Suprapubic skin (tissue), 4 donors: ENCODE measurements around the gene COL26A1. TPM values are rescaled to one million over a fixed set of nuclear protein-coding genes. Genes with fewer than 3 reads are reported as not detected.

ENCODE experiments used
- DNase-seq, 2 donors: peaks; one replicate each; pipeline ENCODE4 v3.0.0-alpha.2; 2019; ENCODE audit warnings: low spot score in 2 of 2
- H3K27ac ChIP-seq: fragments of 200-600 bp; sonication (generic); one replicate; pipeline ENCODE4 v1.5.1; 2019
- H3K27me3 ChIP-seq: fragments of 200-600 bp; sonication (generic); one replicate; pipeline ENCODE4 v1.5.1; 2019
- H3K36me3 ChIP-seq: fragments of 200-600 bp; sonication (generic); one replicate; pipeline ENCODE4 v1.5.1; 2019
- H3K4me1 ChIP-seq: fragments of 200-600 bp; sonication (generic); one replicate; pipeline ENCODE4 v1.5.1; 2019
- H3K4me3 ChIP-seq: fragments of 200-600 bp; sonication (generic); one replicate; pipeline ENCODE4 v1.5.1; 2019; ENCODE audit warnings: mild to moderate bottlenecking
- H3K9me3 ChIP-seq: fragments of 200-600 bp; sonication (generic); one replicate; pipeline ENCODE4 v1.5.1; 2019
- CTCF ChIP-seq, 2 donors: fragments of 200-600 bp in 1 of 2; fragments of 450-650 bp in 1 of 2; sonication (generic) in 1 of 2; IDR thresholded peaks; one replicate each; pipeline ENCODE4 v1.5.1; 2016 to 2019; ENCODE audit warnings: antibody characterized with exemption in 2 of 2, mild to moderate bottlenecking in 1 of 2, moderate library complexity in 1 of 2
- EP300 ChIP-seq: sonication (generic); formaldehyde crosslinking; IDR thresholded peaks from one replicate; pipeline ENCODE4 v1.6.1; 2017; ENCODE audit warnings: antibody characterized with exemption
- POLR2A ChIP-seq, 2 donors: fragments of 450-650 bp; IDR thresholded peaks; one replicate each; pipeline ENCODE4 v1.6.1; 2017; ENCODE audit warnings: antibody characterized with exemption in 2 of 2, mild to moderate bottlenecking in 2 of 2, moderate library complexity in 2 of 2
- POLR2AphosphoS5 ChIP-seq, 3 donors: sonication (generic); formaldehyde crosslinking; IDR thresholded peaks; one replicate each; pipeline ENCODE4 v1.6.1; 2017; ENCODE audit warnings: antibody characterized with exemption in 3 of 3
- WGBS: methylation state at CpG from one replicate; pipeline ENCODE4 v1.1.5; 2018; 5-methylcytosine and 5-hydroxymethylcytosine counted together
- total RNA-seq, 4 donors: library from RNA; depleted of rRNA; stranded (reverse); fragments of >200 nt; gene quantifications; one replicate each; pipeline ENCODE4 v1.1.0, GENCODE V29; 2016

Gene COL26A1
- 1 to 10 TPM in 1 of 4 donors, not detected in 3; 1.1 TPM for total RNA-seq

- H3K27me3 ChIP-seq, result peaks cover 71% of the 10 kb centered on the region
- peaks cover 21% of the 10 kb centered on the region for H3K4me1 ChIP-seq
- H3K4me3 ChIP-seq, result peak within 1 kb of the TSS; percentile 48
- no peaks in the 10 kb centered on the region for H3K36me3 ChIP-seq
- no peak for DNase-seq
- no peak for TF ChIP-seq CTCF (IDR thresholded peaks at IDR 0.05)
- no peak for TF ChIP-seq POLR2AphosphoS5 (IDR thresholded peaks at IDR 0.05)
- no peak for TF ChIP-seq POLR2A (IDR thresholded peaks at IDR 0.05)
- no peak for TF ChIP-seq EP300
- H3K27ac ChIP-seq, result no peak within 1 kb of the TSS
- H3K9me3 ChIP-seq, result no peaks in the 10 kb centered on the region
- WGBS, result 69% methylated on average over 17 of the region's 76 CpGs
Measured at GRCh38 chr7:101362334-101363195, at the start of gene COL26A1. TSS of gene COL26A1 (plus strand) at chr7:101362875. CDS start at chr7:101363033, 158 bp downstream.

GRCh38 chr7:101315336-101315735 is 47.3 kb upstream of the COL26A1 start:
- no peaks in the 10 kb centered on the region for H3K9me3 ChIP-seq
- no peak for TF ChIP-seq EP300
- TF ChIP-seq CTCF (IDR thresholded peaks at IDR 0.05), result peak in 1 of 2 donors; percentile 57
- WGBS, result 0% methylated on average over 1 of the region's 1 CpG
- H3K4me1 ChIP-seq, result no peaks in the 10 kb centered on the region
- peaks cover 21% of the 10 kb centered on the region for H3K36me3 ChIP-seq
- H3K27me3 ChIP-seq, result no peaks in the 10 kb centered on the region
- no peak overlapping the region for H3K27ac ChIP-seq
- no peak overlapping the region for H3K4me3 ChIP-seq
- DNase-seq, result no peak

- H3K27ac ChIP-seq, result no peak overlapping the region
- no peak overlapping the region for H3K4me3 ChIP-seq
- no peak for DNase-seq
- H3K27me3 ChIP-seq, result no peaks in the 10 kb centered on the region
- peaks cover 7% of the 10 kb centered on the region for H3K4me1 ChIP-seq
- no peaks in the 10 kb centered on the region for H3K9me3 ChIP-seq
- TF ChIP-seq CTCF (IDR thresholded peaks at IDR 0.05) (no peak), POLR2AphosphoS5 (IDR thresholded peaks at IDR 0.05) (no peak), POLR2A (IDR thresholded peaks at IDR 0.05) (no peak), EP300 (no peak)
- 76% methylated on average over 5 of the region's 5 CpGs for WGBS
- peaks cover 21% of the 10 kb centered on the region for H3K36me3 ChIP-seq
Measured at GRCh38 chr7:101319401-101319800, 43.3 kb upstream of the COL26A1 start.

GRCh38 chr7:101321491-101322401 is 40.9 kb upstream of the COL26A1 start, which contains the start of gene IFT22:
TSS of gene IFT22 (minus strand) at chr7:101321812. CDS start at chr7:101321709, 103 bp downstream.
- Histone ChIP-seq H3K4me3 (peak within 1 kb of the TSS; percentile 60), H3K4me1 (peaks cover 7% of the 10 kb centered on the region), H3K27me3 (peaks cover under 1% of the 10 kb centered on the region), H3K36me3 (peaks cover under 1% of the 10 kb centered on the region), H3K9me3 (no peaks in the 10 kb centered on the region), H3K27ac (peak within 1 kb of the TSS; percentile 7)
- peak; percentile 91 to 95 for DNase-seq
- WGBS, result 1% methylated on average over 20 of the region's 69 CpGs
- TF ChIP-seq POLR2AphosphoS5 (IDR thresholded peaks at IDR 0.05) (no peak), EP300 (no peak), POLR2A (IDR thresholded peaks at IDR 0.05) (no peak), CTCF (IDR thresholded peaks at IDR 0.05) (no peak)
